Activated T-helper 2 cell treated with anti-CD3 and anti-CD28 coated beads, Interferon-gamma antibody, Interleukin-2, Interleukin-4, amounts not matched to agents 10 μg/mL and 5 μg/mL and 100 μg/mL, durations not matched to agents 14 hours and 24 hours and 36 hours (primary cell): ENCODE measurements around the gene LHFPL2. TPM values are rescaled to one million over a fixed set of nuclear protein-coding genes. Genes with fewer than 3 reads are reported as not detected.
"Not testable (repeated sequence)": the region's sequence is repeated elsewhere in the genome, so short reads cannot be mapped to it uniquely, and the experiment has no call there.

Experiments
- DNase-seq: peaks from one replicate; pipeline ENCODE4 v3.0.0; 2021; ENCODE audit warnings: low spot score
- H3K27ac Mint-ChIP-seq: one replicate; pipeline ENCODE4 v1.8.0; 2021; ENCODE audit warnings: mixed read lengths
- H3K27me3 Mint-ChIP-seq: one replicate; pipeline ENCODE4 v1.8.0; 2021; ENCODE audit warnings: low read depth, mixed read lengths
- H3K36me3 Mint-ChIP-seq: one replicate; pipeline ENCODE4 v1.8.0; 2021; ENCODE audit warnings: low read depth, mixed read lengths
- H3K4me1 Mint-ChIP-seq: one replicate; pipeline ENCODE4 v1.8.0; 2021; ENCODE audit warnings: low read depth, mixed read lengths
- H3K4me3 Mint-ChIP-seq: one replicate; pipeline ENCODE4 v1.8.0; 2021; ENCODE audit warnings: low read depth, mild to moderate bottlenecking, moderate library complexity, mixed read lengths
- H3K9me3 Mint-ChIP-seq: one replicate; pipeline ENCODE4 v1.8.0; 2021; ENCODE audit warnings: mixed read lengths
- intact Hi-C: fragments of 100-400 bp; cut with micrococcal nuclease; formaldehyde crosslinking; loops from one replicate; pipeline ENCODE4 v1.15.1; 2023
- total RNA-seq: library from RNA; stranded (reverse); gene quantifications from 2 replicates; pipeline ENCODE4 v1.2.3, GENCODE V29; 2022

LHFPL2 gene
- total RNA-seq, 1 donor from 2014 or later, result 0.16 TPM

DNA sequence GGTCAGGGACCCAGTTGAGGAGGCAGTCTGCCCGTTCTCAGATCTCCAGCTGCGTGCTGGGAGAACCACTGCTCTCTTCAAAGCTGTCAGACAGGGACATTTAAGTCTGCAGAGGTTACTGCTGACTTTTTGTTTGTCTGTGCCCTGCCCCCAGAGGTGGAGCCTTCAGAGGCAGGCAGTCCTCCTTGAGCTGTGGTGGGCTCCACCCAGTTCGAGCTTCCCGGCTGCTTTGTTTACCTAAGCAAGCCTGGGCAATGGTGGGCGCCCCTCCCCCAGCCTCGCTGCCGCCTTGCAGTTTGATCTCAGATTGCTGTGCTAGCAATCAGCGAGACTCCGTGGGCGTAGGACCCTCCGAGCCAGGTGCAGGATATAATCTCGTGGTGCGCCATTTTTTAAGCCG, 191.1 kb downstream of the LHFPL2 start:
- H3K27ac Mint-ChIP-seq, H3K4me3 Mint-ChIP-seq, DNase-seq, H3K4me1 Mint-ChIP-seq, H3K27me3 Mint-ChIP-seq, intact Hi-C loops, H3K9me3 Mint-ChIP-seq: not testable (repeated sequence)
- peaks cover 14% of the 10 kb centered on the region for H3K36me3 Mint-ChIP-seq

DNA sequence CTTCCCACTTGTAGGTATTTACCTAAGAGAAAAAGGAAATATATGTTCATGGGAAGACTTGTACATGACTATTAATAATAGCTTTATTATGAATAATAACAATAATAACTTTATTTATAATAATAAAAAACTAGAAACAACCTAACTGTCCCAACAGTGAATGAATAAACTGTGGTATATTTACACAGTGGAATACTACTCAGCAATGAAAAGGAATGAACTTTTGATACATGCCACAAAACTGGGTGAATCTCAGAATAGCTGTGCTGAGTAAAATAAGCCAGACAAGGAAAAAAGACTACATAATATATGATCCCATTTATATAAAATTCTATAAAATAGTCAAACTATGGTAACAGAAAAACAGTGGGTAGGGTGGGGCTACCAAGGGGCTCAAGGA, 199.5 kb downstream of the LHFPL2 start:
- H3K36me3 Mint-ChIP-seq, result peaks cover 8% of the 10 kb centered on the region
- intact Hi-C loops, result no loop called here
- no peaks in the 10 kb centered on the region for H3K9me3 Mint-ChIP-seq
- no peak overlapping the region for H3K27ac Mint-ChIP-seq
- DNase-seq, result no peak
- H3K27me3 Mint-ChIP-seq, result no peaks in the 10 kb centered on the region
- H3K4me3 Mint-ChIP-seq, result no peak overlapping the region
- no peaks in the 10 kb centered on the region for H3K4me1 Mint-ChIP-seq

DNA sequence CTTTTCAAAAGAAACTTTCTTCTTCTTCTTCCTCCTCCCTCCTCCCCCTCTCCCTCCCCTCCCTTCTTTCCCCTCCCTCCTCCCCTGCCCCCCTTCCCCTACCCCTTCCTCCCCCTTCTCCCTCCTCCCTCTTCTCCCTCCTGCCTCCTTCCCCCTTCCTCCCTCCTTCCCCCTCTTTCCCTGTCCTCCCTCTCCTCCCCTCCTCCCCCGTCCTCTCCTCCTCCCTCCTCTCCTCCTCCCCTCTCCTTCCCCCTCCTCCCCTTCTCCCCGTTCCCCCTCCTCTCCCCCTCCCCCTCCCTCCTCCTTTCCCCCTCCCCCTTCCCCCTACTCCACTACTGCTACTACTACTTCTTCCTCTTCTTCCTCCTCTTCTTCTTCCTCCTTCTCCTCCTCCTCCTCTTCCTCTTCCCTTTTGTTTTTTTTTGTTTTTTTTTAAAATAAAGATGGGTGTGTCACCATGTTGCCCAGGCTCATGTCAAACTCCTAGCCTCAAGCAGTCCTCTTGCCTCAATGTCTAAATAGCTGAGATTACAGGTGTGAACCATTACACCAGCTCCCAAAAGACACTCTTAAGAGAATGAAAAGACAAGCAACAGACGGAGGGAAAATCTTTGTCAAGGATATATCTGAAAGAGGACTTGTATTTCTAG, 200.7 kb downstream of the LHFPL2 start:
- intact Hi-C loops, result no loop called here
- Mint-ChIP-seq H3K27me3 (no peaks in the 10 kb centered on the region), H3K9me3 (no peaks in the 10 kb centered on the region), H3K36me3 (peaks cover 8% of the 10 kb centered on the region), H3K4me3 (no peak overlapping the region), H3K27ac (no peak overlapping the region), H3K4me1 (no peaks in the 10 kb centered on the region)
- DNase-seq, result no peak
